NCI-H2107 treated with DMSO at 0.1 percent for 48 hours (cell line): ENCODE data around the gene OXTR.

Experiments used
- DNase-seq: peaks from one replicate; lab custom pipeline; 2025; ENCODE audit not compliant: unreplicated experiment; lab: John Stamatoyannopoulos, UW

OXTR gene

GRCh38 chr3:8769088-8769822 is at the start of gene OXTR:
Gene OXTR (minus strand): TSS chr3:8769613. CDS start chr3:8768187, 1,426 bp downstream.
- DNase-seq: no peak

GRCh38 chr3:8817486-8817885 is 48.1 kb upstream of the OXTR start:
- DNase-seq: no peak

- DNase-seq: no peak
Observed at GRCh38 chr3:8816106-8816505, 46.7 kb upstream of the OXTR start.

- DNase-seq: no peak
Observed at GRCh38 chr3:8813411-8813810, 44.0 kb upstream of the OXTR start.

GRCh38 chr3:8810561-8810960 is 41.1 kb upstream of the OXTR start:
- no peak for DNase-seq

GRCh38 chr3:8805774-8806173 is 36.4 kb upstream of the OXTR start:
- no peak for DNase-seq

GRCh38 chr3:8802256-8802655 is 32.8 kb upstream of the OXTR start:
- no peak for DNase-seq

- no peak for DNase-seq
Observed at GRCh38 chr3:8800016-8800415, 30.6 kb upstream of the OXTR start.

- DNase-seq: no peak
Observed at GRCh38 chr3:8794247-8794646, 24.8 kb upstream of the OXTR start.

GRCh38 chr3:8793242-8793641 is 23.8 kb upstream of the OXTR start:
- no peak for DNase-seq

GRCh38 chr3:8790529-8790928 is 21.1 kb upstream of the OXTR start:
- DNase-seq: no peak

- no peak for DNase-seq
Observed at GRCh38 chr3:8784676-8785435, 15.4 kb upstream of the OXTR start.

GRCh38 chr3:8780279-8780678 is 10.9 kb upstream of the OXTR start:
- DNase-seq: no peak

- DNase-seq: no peak
Observed at GRCh38 chr3:8778475-8778874, 9.1 kb upstream of the OXTR start.

GRCh38 chr3:8777978-8778267 is 8.5 kb upstream of the OXTR start:
- DNase-seq: no peak

GRCh38 chr3:8777201-8777977 is 8.0 kb upstream of the OXTR start:
- DNase-seq: no peak

GRCh38 chr3:8776406-8776805 is 7.0 kb upstream of the OXTR start:
- DNase-seq: no peak

GRCh38 chr3:8775602-8776001 is 6.2 kb upstream of the OXTR start:
- DNase-seq: no peak

GRCh38 chr3:8775181-8775580 is 5.8 kb upstream of the OXTR start:
- DNase-seq: no peak

GRCh38 chr3:8773941-8774542 is 4.6 kb upstream of the OXTR start:
- no peak for DNase-seq

GRCh38 chr3:8768364-8769087 is 887 bp downstream of the OXTR start:
- no peak for DNase-seq
